Activated CD4-positive, alpha-beta T cell treated with anti-CD3 and anti-CD28 coated beads, Interleukin-2, Interleukin-6, amounts not matched to agents 100 ng/mL and 50 ng/mL, durations not matched to agents 16 hours and 8 hours (primary cell): Measurements from ENCODE around the gene RNF220.
"Not testable (repeated sequence)": the region's sequence is repeated elsewhere in the genome, so short reads cannot be mapped to it uniquely, and the experiment has no call there.

Source experiments
- DNase-seq: peaks from one replicate; pipeline ENCODE4 v3.0.0-alpha.2; 2020

RNF220 gene

GRCh38 chr1:44684525-44684924, 279.5 kb downstream of the RNF220 start:
- peak; percentile 41 for DNase-seq

GRCh38 chr1:44685218-44685617, 280.2 kb downstream of the RNF220 start:
- no peak for DNase-seq

GRCh38 chr1:44685881-44686280, 280.8 kb downstream of the RNF220 start:
- DNase-seq = no peak

GRCh38 chr1:44688760-44689446, 283.8 kb downstream of the RNF220 start:
- DNase-seq = no peak

GRCh38 chr1:44689447-44689765, 284.4 kb downstream of the RNF220 start:
- DNase-seq = no peak

- DNase-seq = no peak
These were observed 288.1 kb downstream of the RNF220 start for GRCh38 chr1:44693159-44693558.

GRCh38 chr1:44693900-44694299, 288.8 kb downstream of the RNF220 start:
- DNase-seq = no peak

GRCh38 chr1:44694863-44695478, 289.9 kb downstream of the RNF220 start:
- DNase-seq = no peak

GRCh38 chr1:44695671-44696070, 290.6 kb downstream of the RNF220 start:
- no peak for DNase-seq

GRCh38 chr1:44696101-44696500, 291.0 kb downstream of the RNF220 start:
- no peak for DNase-seq

GRCh38 chr1:44696789-44697345, 291.8 kb downstream of the RNF220 start:
- peak; percentile 59 for DNase-seq

- DNase-seq = no peak
These were observed 293.1 kb downstream of the RNF220 start for GRCh38 chr1:44698138-44698537.

GRCh38 chr1:44699375-44699774, 294.3 kb downstream of the RNF220 start:
- DNase-seq = not testable (repeated sequence)

GRCh38 chr1:44700573-44700972, 295.5 kb downstream of the RNF220 start:
- DNase-seq = no peak

GRCh38 chr1:44701141-44701573, 296.1 kb downstream of the RNF220 start:
- DNase-seq = no peak
